Lung (tissue), 12 donors: ENCODE measurements around the gene METTL16. TPM values are rescaled to one million over a fixed set of nuclear protein-coding genes. Genes with fewer than 3 reads are reported as not detected.

Source experiments
- ATAC-seq: fragments of 200-7000 bp; cut with Tn5 transposase; one replicate; pipeline ENCODE4 v1.9.1; 2020; ENCODE audit warnings: moderate number of reproducible peaks; ENCODE audit not compliant: insufficient read depth, low FRiP score
- DNase-seq, 3 donors: peaks; one replicate each; pipeline ENCODE4 v3.0.0-alpha.2; 2013 to 2017
- H3K27ac ChIP-seq, 2 donors: one replicate each; pipeline ENCODE4 v1.5.1; 2013; ENCODE audit warnings: mild to moderate bottlenecking in 2 of 2, moderate library complexity in 2 of 2, control low read depth in 1 of 2, inconsistent platforms in 1 of 2, low read depth in 1 of 2, low read length in 1 of 2
- H3K27me3 ChIP-seq, 3 donors: one replicate each; pipeline ENCODE4 v1.5.1; 2013; ENCODE audit warnings: low read length in 2 of 3; ENCODE audit not compliant: control insufficient read depth in 3 of 3, insufficient read depth in 3 of 3
- H3K36me3 ChIP-seq, 4 donors: one replicate each; pipeline ENCODE4 v1.5.1; 2013; ENCODE audit warnings: low read length in 4 of 4, mild to moderate bottlenecking in 1 of 4, moderate library complexity in 1 of 4; ENCODE audit not compliant: control insufficient read depth in 4 of 4, insufficient read depth in 4 of 4
- H3K4me1 ChIP-seq, 5 donors: one replicate each; pipeline ENCODE4 v1.5.1; 2013; ENCODE audit warnings: low read length in 5 of 5, mild to moderate bottlenecking in 2 of 5, moderate library complexity in 1 of 5; ENCODE audit not compliant: control insufficient read depth in 5 of 5, insufficient read depth in 5 of 5
- H3K4me3 ChIP-seq: one replicate; pipeline ENCODE4 v1.5.1; 2013; ENCODE audit warnings: mild to moderate bottlenecking, control low read depth, moderate library complexity
- H3K9ac ChIP-seq, 2 donors: one replicate each; pipeline ENCODE4 v1.5.1; 2013; ENCODE audit warnings: low read length in 2 of 2, control low read depth in 1 of 2; ENCODE audit not compliant: insufficient read depth in 1 of 2
- H3K9me3 ChIP-seq, 4 donors: one replicate each; pipeline ENCODE4 v1.5.1; 2013; ENCODE audit warnings: low read length in 3 of 4, mild to moderate bottlenecking in 1 of 4, moderate library complexity in 1 of 4; ENCODE audit not compliant: control insufficient read depth in 4 of 4, insufficient read depth in 3 of 4
- CTCF ChIP-seq: IDR thresholded peaks from 2 replicates; pipeline ENCODE4 v1.5.1; 2012; ENCODE audit warnings: mild to moderate bottlenecking; ENCODE audit errors: control extremely low read depth, extremely low read depth
- WGBS, 2 donors: extraction: QIAGEN DNeasy Blood & Tissue Kit; methylation state at CpG; one replicate each; pipeline ENCODE4 v1.1.7; 2013; 5-methylcytosine and 5-hydroxymethylcytosine counted together
- polyA plus RNA-seq, 2 donors: library from polyadenylated mRNA; stranded (reverse); fragments of 200-250 nt; gene quantifications; one replicate each; pipeline ENCODE4 v1.2.1, GENCODE V29; 2013
- total RNA-seq, 2 donors: library from RNA; depleted of rRNA in 1 of 2; stranded (reverse); fragments of >200 nt in 1 of 2; gene quantifications; one replicate each; pipeline ENCODE4 v1.2.1, GENCODE V29; 2014 to 2021
- donor health status: control.
- donor health status: control.
- donor health status: Bipolar disorder and iron deficiency.
- donor health status: healthy.
- donor health status: DM: yes; HTN: yes; CAD: no.

METTL16 gene
- total and polyA plus RNA-seq, 4 donors, result 12.1 to 36.1 (median 29.8) TPM

- H3K27ac ChIP-seq, result peak overlapping the region in 1 of 2 donors; percentile 55
Measured at GRCh38 chr17:2438823-2439222, 72.9 kb downstream of the METTL16 start.

GRCh38 chr17:2436316-2436905, 75.3 kb downstream of the METTL16 start:
- Histone ChIP-seq H3K9ac (no peak overlapping the region), H3K4me1 (no peaks in the 10 kb centered on the region), H3K27me3 (no peaks in the 10 kb centered on the region), H3K4me3 (no peak overlapping the region), H3K9me3 (peaks cover 0 to 2% (median 0%) of the 10 kb centered on the region in 4 donors), H3K36me3 (peaks cover 20 to 48% (median 31%) of the 10 kb centered on the region in 4 donors), H3K27ac (no peak overlapping the region)
- no peak for DNase-seq
- no peak for TF ChIP-seq CTCF
- ATAC-seq, result no peak
- 90 to 91% methylated on average over 5 of the region's 5 CpGs for WGBS, 2 donors

More at GRCh38 chr17:2438823-2439222, 72.9 kb downstream of the METTL16 start:
- H3K9ac ChIP-seq, result no peak overlapping the region
- DNase-seq (no peak), ATAC-seq (no peak)
- H3K27me3 ChIP-seq, result no peaks in the 10 kb centered on the region
- H3K4me3 ChIP-seq, result no peak overlapping the region
- H3K36me3 ChIP-seq, result peaks cover 17 to 37% (median 28%) of the 10 kb centered on the region in 4 donors
- 70 to 84% methylated on average over 6 of the region's 6 CpGs for WGBS, 2 donors
- H3K4me1 ChIP-seq, result no peaks in the 10 kb centered on the region
- H3K9me3 ChIP-seq, result peaks cover 0 to 2% (median 0%) of the 10 kb centered on the region in 4 donors
- no peak for TF ChIP-seq CTCF

GRCh38 chr17:2435862-2436261, 75.8 kb downstream of the METTL16 start:
- no peak for DNase-seq
- no peaks in the 10 kb centered on the region for H3K4me1 ChIP-seq
- no peak for ATAC-seq
- H3K9ac ChIP-seq, result no peak overlapping the region
- no peaks in the 10 kb centered on the region for H3K27me3 ChIP-seq
- H3K27ac ChIP-seq, result no peak overlapping the region
- no peak for TF ChIP-seq CTCF
- H3K36me3 ChIP-seq, result peaks cover 17 to 46% (median 28%) of the 10 kb centered on the region in 4 donors
- WGBS, 2 donors, result 80 to 82% methylated on average over 9 of the region's 9 CpGs
- H3K4me3 ChIP-seq, result no peak overlapping the region
- H3K9me3 ChIP-seq, result peaks cover 0 to 2% (median 0%) of the 10 kb centered on the region in 4 donors
